Mucosa of rectum (tissue), 2 donors: Measurements from ENCODE around the gene PAF1.
A peak's percentile ranks its signal among the peaks of the same experiment; 100 is the strongest.

Experiments used
- H3K27ac ChIP-seq, 2 donors: one replicate each; pipeline ENCODE4 v1.7.0; 2013; ENCODE audit warnings: inconsistent platforms in 2 of 2, low read depth in 2 of 2, low read length in 2 of 2
- H3K27me3 ChIP-seq, 2 donors: one replicate each; pipeline ENCODE4 v1.7.0; 2013; ENCODE audit warnings: low read length in 2 of 2; ENCODE audit not compliant: control insufficient read depth in 2 of 2, insufficient read depth in 2 of 2
- H3K36me3 ChIP-seq, 2 donors: one replicate each; pipeline ENCODE4 v1.7.0; 2013; ENCODE audit warnings: low read length in 2 of 2; ENCODE audit not compliant: control insufficient read depth in 2 of 2, insufficient read depth in 2 of 2
- H3K4me1 ChIP-seq, 2 donors: one replicate each; pipeline ENCODE4 v1.7.0; 2013; ENCODE audit warnings: low read length in 2 of 2, mild to moderate bottlenecking in 1 of 2; ENCODE audit not compliant: control insufficient read depth in 2 of 2, insufficient read depth in 2 of 2
- H3K4me3 ChIP-seq, 2 donors: one replicate each; pipeline ENCODE4 v1.7.0; 2013; ENCODE audit warnings: low read length in 2 of 2
- H3K9ac ChIP-seq, 2 donors: one replicate each; pipeline ENCODE4 v1.7.0; 2013; ENCODE audit warnings: low read length in 2 of 2, low read depth in 1 of 2, mild to moderate bottlenecking in 1 of 2
- H3K9me3 ChIP-seq, 2 donors: one replicate each; pipeline ENCODE4 v1.7.0; 2013; ENCODE audit warnings: low read length in 2 of 2; ENCODE audit not compliant: control insufficient read depth in 2 of 2
- donor health status: healthy.
- donor health status: Normal muscosa, but diverticular disease.

Gene PAF1

DNA sequence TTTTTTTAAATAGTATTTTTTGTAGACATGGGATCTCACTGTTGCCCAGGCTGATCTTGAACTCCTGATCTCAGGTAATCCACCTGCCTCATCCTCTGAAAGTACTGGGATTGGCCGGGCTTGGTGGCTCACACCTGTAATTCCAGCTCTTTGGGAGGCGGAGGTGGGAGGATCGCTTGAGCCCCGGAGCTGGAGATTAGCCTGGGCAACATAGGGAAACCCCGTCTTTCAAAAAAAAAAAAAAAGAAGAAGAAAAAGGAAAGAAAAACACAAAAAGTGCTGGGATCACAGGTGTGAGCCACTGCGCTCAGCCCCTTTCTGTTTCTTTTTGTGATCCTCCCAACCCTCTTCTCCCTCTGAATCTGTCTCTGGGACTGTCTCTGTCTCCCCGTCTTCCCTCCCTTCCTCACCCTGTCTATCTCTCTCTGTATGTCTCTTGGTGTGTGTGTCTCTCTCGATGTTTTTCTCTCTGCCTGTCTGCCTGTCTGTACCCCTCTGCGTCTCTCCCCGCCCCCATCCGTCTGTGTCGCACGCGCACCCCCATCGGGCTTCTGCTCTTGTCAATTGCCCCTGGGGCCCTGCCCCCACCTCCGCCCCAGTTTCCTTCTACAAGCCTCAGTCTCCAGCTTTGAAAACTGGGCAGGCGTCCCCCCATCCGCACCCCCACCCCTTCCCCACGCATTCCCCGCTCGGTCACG is 15.2 kb upstream of the PAF1 start:
- no peaks in the 10 kb centered on the region for H3K27me3 ChIP-seq
- peaks cover 12 to 18% of the 10 kb centered on the region in 2 donors for H3K36me3 ChIP-seq
- peak overlapping the region; percentile 76 to 87 for H3K4me3 ChIP-seq
- peak overlapping the region; percentile 97 to 100 for H3K27ac ChIP-seq
- peaks cover 48 to 64% of the 10 kb centered on the region in 2 donors for H3K4me1 ChIP-seq
- H3K9me3 ChIP-seq, result no peaks in the 10 kb centered on the region
- peak overlapping the region; percentile 90 for H3K9ac ChIP-seq

DNA sequence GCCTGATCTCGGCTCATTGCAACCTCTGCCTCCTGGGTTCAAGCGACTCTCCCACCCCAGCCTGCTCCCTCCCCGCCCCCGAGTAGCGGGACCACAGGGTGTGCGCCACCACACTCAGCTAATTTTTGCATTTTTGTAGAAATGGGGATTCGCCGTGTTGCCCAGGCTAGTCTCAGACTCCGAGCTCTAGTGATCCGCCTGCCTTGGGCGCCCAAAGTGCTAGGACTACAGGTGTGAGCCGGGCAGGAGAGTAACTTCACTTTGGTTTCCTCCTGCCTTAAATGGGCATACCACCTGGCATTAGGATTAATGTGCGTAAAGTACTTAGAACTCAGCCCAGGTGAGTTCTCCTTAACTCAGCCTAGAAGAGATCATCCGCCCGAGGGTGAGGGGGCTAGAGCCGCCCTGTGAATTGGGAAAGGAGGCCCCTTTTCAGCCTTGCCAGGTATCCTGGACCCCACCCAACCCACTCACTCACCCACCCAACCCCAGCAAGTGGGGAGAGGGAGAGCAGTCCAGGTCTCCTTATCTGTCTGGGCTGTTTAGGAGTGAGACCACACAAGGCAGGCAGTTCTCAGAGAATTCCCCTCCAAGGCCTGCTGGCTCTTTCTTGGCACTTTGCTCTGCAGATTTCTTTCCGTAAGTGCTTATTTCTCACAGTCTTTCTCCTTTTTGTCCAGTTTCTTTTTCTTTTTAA is 14.5 kb upstream of the PAF1 start:
- H3K27ac ChIP-seq, result peak overlapping the region; percentile 97 to 100
- H3K4me3 ChIP-seq, result peak overlapping the region in 1 of 2 donors; percentile 87
- H3K4me1 ChIP-seq, result peaks cover 45 to 64% of the 10 kb centered on the region in 2 donors

DNA sequence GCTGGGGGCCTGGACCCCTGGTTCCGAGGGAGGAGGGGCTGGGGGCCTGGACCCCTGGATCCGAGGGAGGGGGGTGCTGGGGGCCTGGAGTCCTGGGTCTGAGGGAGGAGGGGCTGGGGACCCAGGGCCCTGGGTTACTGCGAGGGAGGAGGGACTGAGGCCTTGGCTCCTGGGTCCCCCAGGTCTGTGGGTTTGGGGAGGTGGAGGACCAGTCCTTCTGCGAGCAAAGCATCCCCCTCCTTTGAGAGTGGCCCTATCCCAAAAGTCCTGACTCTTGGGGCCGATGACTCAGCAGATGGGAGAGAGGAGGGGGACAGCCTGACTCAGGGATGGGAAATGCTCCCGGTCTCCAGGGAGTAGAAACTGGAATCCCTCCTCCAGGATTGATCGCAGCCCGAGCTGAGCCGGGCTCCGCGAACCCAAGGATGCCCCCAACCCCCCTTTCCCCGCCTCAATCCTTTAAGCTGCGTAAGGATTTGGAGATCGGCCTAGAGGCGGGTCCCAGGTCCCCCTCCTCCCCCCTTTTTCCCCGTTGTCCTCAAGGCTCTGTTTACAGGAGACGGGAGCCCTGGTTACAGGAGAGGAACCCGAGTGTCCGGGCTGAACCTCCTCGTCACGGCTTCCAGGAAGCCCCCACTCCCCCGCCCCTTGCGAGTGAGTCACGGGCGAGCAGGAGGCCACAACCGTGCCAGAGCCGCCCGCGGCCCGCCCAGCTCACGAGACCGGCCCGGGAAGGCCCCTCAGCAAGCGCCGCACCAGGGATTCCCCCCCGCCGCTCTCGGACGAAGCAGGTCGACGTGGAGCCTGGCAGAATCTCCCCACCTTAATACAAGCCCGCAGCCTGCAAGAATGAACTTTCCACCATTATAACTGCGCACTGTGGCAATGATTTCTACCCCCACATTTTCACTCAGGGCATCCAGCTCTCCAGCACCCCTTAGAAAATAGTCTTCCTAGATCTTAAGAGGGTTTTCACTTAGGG is 12.7 kb upstream of the PAF1 start:
- H3K4me1 ChIP-seq, result peaks cover 51 to 68% of the 10 kb centered on the region in 2 donors
- peaks cover 9 to 10% of the 10 kb centered on the region in 2 donors for H3K36me3 ChIP-seq
- H3K27me3 ChIP-seq, result no peaks in the 10 kb centered on the region
- H3K9ac ChIP-seq, result peak overlapping the region; percentile 86 to 93
- H3K9me3 ChIP-seq, result no peaks in the 10 kb centered on the region
- H3K4me3 ChIP-seq, result peak overlapping the region; percentile 58 to 72
- peak overlapping the region; percentile 98 to 100 for H3K27ac ChIP-seq

More for the DNA sequence above, 14.5 kb upstream of the PAF1 start:
- H3K27me3 ChIP-seq, result no peaks in the 10 kb centered on the region
- H3K9ac ChIP-seq, result peak overlapping the region; percentile 90
- peaks cover 12 to 14% of the 10 kb centered on the region in 2 donors for H3K36me3 ChIP-seq
- no peaks in the 10 kb centered on the region for H3K9me3 ChIP-seq

DNA sequence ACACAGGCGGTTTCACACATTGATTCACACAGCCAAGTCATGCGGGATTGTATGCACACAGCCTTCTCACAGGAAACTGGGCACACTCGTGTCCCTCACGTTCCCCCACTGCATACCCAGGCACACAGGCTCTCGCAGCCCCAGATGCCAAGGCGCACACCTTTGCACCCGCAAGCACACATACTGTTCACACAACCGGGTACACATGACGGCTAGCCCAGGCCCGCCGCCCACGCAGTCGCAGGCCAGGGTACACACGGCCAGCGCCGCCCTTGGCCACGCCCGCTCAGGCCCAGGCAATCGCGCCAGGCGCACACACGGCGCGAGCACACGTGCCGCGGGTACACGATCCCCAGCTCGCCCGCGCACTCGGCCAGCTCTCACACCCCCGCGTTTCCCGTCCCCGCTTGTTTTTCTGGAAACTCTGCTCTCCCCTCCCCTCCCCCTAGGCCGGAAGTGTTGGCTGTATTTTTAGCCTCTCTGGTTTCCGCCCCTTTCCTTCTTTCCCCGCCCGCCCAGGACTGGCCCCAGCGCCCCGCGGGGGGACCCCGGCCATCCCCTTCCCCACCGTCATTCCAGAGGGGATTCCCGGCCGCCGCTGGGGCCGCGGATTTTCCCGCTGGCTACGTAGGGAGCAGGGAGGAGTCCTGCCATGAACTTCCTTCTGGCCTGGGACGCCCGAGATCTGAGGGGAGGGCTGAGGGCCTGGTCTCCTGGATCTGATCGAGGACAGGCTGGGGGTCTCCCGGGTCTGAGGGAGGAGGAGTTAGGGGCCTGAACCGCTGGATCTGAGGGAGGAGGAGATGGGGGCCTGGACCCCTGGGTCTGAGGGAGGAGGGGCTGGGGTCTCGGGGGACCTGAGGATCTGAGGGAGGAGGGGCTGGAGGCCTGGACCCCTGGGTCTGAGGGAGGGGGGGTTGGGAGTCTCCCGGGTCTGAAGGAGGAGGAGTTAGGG is 11.7 kb upstream of the PAF1 start:
- peak overlapping the region; percentile 98 to 100 for H3K27ac ChIP-seq
- H3K4me3 ChIP-seq, result peak overlapping the region; percentile 58 to 72
- H3K4me1 ChIP-seq, result peaks cover 61 to 77% of the 10 kb centered on the region in 2 donors

DNA sequence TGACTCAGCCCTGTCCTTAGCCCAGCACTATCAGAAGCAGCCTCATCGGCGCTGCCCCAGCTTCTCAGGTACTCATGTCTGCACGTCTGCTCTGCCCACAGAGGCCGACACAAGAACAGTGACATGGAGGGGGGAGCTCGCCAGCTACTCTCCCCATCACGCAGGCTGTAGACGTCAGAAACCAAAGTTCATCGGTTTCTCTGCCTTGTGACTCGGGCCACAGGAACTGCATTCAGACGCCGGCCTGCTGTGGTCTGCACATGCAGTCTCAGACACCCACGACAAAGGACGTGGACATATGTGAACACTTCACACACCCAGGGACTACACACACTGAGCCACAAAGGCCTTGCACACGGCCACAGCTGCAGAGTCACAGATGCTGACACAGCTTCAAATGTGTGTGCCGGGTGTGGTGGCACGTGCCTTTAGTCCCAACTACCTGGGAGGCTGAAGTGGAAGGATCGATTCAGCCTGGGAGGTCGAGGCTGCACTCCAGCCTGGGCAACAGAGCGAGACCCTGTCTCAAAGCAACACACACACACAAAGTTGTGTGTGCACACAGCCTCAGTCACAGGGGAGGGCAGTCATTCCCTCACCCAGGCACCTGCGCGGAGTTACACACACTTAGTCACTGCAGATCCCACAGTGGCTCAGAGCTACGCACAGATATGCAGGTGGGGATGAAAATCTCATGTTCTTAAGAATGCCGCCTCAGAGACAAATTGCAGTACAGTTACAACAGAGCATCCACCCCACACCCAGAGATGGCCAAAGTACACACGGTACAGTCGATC is 10.8 kb upstream of the PAF1 start:
- Histone ChIP-seq H3K9ac (peak overlapping the region; percentile 86 to 93), H3K27me3 (no peaks in the 10 kb centered on the region), H3K4me3 (peak overlapping the region; percentile 58 to 72), H3K4me1 (peaks cover 65 to 84% of the 10 kb centered on the region in 2 donors), H3K9me3 (no peaks in the 10 kb centered on the region), H3K36me3 (peaks cover 3 to 4% of the 10 kb centered on the region in 2 donors), H3K27ac (peak overlapping the region; percentile 98 to 100)

More for the DNA sequence above, 11.7 kb upstream of the PAF1 start:
- H3K9me3 ChIP-seq, result no peaks in the 10 kb centered on the region
- H3K36me3 ChIP-seq, result peaks cover 0 to under 1% of the 10 kb centered on the region in 2 donors
- peak overlapping the region; percentile 86 to 93 for H3K9ac ChIP-seq
- no peaks in the 10 kb centered on the region for H3K27me3 ChIP-seq

DNA sequence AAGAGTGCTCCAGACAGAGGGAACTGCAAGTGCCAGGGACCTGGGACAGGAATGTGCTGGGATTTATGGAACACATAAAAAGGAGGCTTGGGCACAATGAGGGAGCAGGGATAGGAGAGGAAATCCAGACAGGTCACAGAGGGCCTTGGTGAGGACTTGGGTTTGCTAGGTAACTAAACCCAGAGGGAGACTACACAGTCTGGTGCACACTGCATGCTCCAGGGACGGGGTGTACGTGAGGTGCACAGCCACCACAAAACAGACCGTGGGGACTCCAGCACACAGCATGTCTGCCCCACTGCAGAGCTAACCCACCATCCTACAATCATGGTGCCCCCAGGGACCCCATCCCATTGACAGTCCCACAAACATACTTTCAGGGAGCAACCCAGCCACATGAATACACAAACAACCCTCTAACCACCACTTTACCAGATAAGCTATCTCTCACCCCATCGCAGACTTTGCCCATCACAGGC is 10.2 kb upstream of the PAF1 start:
- H3K36me3 ChIP-seq, result peaks cover 3 to 4% of the 10 kb centered on the region in 2 donors
- H3K27ac ChIP-seq, result peak overlapping the region; percentile 98 to 100
- peaks cover 64 to 82% of the 10 kb centered on the region in 2 donors for H3K4me1 ChIP-seq
- peak overlapping the region; percentile 86 to 93 for H3K9ac ChIP-seq
- H3K4me3 ChIP-seq, result peak overlapping the region; percentile 33 to 72
- H3K27me3 ChIP-seq, result no peaks in the 10 kb centered on the region
- no peaks in the 10 kb centered on the region for H3K9me3 ChIP-seq

DNA sequence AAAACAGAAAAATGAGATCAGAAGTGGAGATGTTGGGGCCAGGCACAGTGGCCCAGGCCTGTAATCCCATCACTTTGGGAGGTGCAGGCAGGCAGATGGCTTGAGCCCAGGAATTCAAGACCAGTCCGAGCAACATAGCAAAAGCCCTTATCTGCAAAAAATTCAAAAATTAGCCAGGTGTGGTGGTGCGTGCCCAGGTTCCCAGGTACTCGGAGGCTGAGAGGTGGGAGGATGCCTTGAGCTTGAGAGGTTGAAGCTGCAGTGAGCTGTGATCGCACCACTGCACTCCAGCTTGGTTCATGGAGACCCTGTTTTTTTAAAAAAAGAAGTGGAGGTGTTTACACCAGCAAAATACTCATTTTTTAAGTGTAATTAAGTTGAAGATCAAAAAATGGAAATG is 9.2 kb upstream of the PAF1 start:
- Histone ChIP-seq H3K9me3 (no peaks in the 10 kb centered on the region), H3K36me3 (peaks cover 9% of the 10 kb centered on the region in 2 donors), H3K27ac (peak overlapping the region; percentile 97 to 99), H3K9ac (peak overlapping the region in 1 of 2 donors; percentile 15), H3K4me1 (peaks cover 54 to 72% of the 10 kb centered on the region in 2 donors), H3K4me3 (no peak overlapping the region), H3K27me3 (no peaks in the 10 kb centered on the region)

DNA sequence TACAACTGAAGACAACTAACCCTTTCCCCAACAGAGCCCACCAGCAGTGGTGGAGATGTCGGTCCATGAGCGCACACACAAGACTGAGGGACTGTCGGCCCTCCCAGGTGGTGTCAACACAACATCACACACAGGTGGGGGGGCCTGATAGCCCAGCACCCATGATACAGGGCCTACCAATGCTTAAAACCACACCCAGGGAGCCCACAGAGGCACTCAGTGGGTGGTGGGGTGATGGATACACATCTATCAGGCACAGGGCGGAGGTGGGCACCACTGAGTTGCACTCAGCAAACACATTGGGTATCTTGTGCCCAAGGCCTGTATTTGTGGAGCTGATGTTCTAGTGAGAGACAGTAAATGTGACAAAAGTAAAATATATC is 8.8 kb upstream of the PAF1 start:
- Histone ChIP-seq H3K27me3 (no peaks in the 10 kb centered on the region), H3K9me3 (no peaks in the 10 kb centered on the region), H3K4me1 (peaks cover 54 to 68% of the 10 kb centered on the region in 2 donors), H3K9ac (peak overlapping the region; percentile 15 to 17), H3K27ac (peak overlapping the region; percentile 97 to 99), H3K4me3 (peak overlapping the region in 1 of 2 donors; percentile 12), H3K36me3 (peaks cover 9 to 10% of the 10 kb centered on the region in 2 donors)
